Dermis microvascular lymphatic vessel endothelial cell (primary cell): ENCODE results near the gene ARRB1. TPM values are rescaled to one million over a fixed set of nuclear protein-coding genes. Genes with fewer than 3 reads are reported as not detected.
"Not testable (repeated sequence)": the region's sequence is repeated elsewhere in the genome, so short reads cannot be mapped to it uniquely, and the experiment has no call there.

Source experiments
- DNase-seq, 2 donors: peaks; one replicate each; pipeline versions ENCODE4 v3.0.0 to v3.0.0-alpha.2; 2010; ENCODE audit warnings: low read depth in 2 of 2
- total RNA-seq: library from RNA; depleted of rRNA; stranded (reverse); fragments of >200 nt; gene quantifications from 2 replicates; pipeline ENCODE4 v1.2.1, GENCODE V29; 2014

ARRB1 gene
- total RNA-seq, 1 donor from 2014 or later = 167 TPM

DNA sequence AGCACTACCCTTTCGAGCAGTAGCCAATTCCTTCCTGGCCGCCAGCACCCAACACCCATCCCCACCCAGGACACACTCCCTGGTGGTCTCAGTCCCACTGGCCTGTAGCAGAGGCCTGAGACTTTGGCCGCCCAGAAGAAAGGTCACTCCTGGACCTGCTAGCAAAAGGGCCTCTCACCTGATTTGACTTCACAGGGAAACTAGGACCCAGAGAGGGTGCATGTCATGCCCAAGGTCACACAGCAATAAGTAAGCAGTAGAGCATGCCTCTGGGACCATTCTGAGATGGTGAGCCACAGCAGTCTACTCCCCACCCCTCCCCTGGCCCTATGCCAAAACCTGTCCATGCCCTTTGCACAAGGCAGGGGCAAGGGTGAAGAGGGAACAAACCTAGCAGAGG lies 7.3 kb downstream of the ARRB1 start:
- no peak for DNase-seq

DNA sequence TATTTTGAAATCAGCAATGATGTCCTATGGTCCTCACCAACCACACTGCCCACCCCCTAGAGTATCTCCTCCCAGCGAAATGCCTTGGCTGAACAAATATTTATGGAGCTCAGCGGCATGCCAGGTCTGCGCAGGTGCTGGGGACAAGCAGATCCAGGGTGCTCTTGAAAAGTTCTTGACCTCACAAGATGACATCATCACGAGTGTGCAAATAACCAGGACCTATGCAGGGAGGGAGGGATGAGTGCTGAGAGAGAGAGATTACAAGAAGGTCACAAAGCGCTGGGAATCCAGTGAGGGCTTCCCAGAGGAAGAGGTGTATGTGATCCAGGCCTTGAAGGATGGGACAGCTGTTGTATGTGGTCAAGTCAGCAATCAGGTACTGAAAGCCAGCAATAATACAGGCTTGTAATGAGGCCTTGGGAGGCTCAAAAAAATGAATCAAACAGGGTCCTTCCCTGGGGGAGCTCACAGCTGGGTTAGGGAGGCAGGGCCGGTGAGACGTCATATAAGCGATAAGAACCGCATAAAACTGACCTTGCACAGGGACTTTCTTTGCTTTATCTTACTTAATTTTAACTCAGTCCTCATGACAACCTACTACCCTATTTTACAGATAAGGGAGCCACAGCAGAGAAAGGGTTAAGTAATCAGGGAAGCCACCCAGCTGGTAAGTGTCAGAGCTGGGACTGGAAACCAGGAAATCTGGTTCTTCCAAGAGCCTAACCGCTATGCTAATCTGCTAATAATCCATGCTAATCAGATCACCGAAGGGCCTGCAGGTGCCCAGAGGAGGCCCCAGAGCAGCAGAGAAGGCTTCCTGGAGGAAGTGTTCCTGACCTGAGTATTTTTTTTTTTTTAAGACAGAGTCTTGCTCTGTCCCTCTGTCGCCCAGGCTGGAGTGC lies 8.2 kb downstream of the ARRB1 start:
- no peak for DNase-seq

GRCh38 chr11:75342231-75342918 lies 9.1 kb downstream of the ARRB1 start:
- DNase-seq = no peak

- DNase-seq = no peak
Observed at GRCh38 chr11:75341612-75342011, 9.8 kb downstream of the ARRB1 start.

DNA sequence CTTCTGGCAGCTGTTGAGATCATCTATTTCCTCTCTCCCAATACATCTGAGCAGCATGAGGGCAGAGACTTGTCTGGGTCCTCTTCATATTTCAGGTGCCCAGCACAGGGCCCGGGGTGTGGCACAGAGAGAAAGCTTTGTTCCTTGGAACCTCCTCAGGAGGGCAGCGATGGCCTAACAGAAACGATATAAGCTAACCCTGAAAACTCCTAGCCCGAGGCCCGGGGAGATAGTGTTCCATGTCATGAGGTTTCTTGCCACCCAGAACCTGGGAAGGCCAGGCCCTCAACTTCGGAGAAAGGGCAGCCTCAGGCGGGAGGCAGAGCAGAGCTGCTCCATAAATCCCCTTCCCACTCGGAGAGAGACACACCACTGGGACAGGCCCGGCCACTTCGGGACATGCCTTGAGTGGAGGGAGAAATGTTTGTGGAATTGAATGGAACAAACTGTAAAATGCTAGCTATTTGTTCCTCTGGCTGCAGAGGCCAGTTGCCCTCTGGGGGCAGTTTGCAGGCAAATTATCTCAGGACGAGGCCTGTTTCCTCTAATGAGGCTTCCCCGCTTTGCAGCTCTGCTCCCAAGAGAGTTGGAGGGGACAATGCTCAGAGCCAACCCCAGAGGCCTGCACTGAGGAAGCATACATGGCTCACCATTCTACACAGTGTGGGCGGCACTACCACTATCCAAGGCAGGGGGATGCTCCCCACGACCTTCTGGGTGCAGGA lies 11.6 kb downstream of the ARRB1 start:
- peak; percentile 42 to 62 for DNase-seq

DNA sequence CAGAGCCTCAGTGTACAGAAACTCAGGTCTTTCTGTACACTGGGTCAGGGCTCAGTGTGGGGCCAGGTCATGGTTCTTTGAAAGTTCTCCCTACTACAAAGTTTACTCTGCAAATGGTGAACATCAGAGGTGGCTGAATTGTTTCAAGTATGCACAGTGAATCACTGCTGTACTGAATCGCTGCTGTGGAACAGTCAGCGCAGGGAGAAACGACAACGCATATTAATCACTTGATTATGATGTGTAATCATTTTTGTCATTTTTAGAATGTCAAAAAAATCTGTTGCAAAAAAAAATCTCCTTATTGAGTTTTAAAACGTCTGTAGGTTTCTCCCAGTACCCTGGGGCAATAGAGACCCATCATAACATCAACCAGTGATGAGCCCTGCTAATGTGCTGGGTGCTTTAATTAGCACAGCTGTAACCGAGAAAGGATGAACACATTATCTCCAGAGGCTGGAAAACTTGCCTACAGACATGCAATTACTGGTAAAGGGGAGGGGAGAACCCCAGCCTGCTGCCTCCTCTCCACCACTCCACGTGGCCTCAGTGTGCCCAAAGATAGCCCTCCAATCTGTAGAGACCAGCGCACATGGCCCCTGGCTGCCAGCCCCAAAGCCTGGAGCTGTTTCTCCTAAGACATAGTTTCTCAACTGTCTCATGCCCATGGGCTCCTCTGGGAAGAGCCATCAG lies 12.8 kb downstream of the ARRB1 start:
- DNase-seq = peak in 1 of 2 donors; percentile 47

- DNase-seq = peak in 1 of 2 donors; percentile 60
Observed at GRCh38 chr11:75337195-75337654, 14.2 kb downstream of the ARRB1 start.

- no peak for DNase-seq
Observed at GRCh38 chr11:75334976-75335375, 16.5 kb downstream of the ARRB1 start.

DNA sequence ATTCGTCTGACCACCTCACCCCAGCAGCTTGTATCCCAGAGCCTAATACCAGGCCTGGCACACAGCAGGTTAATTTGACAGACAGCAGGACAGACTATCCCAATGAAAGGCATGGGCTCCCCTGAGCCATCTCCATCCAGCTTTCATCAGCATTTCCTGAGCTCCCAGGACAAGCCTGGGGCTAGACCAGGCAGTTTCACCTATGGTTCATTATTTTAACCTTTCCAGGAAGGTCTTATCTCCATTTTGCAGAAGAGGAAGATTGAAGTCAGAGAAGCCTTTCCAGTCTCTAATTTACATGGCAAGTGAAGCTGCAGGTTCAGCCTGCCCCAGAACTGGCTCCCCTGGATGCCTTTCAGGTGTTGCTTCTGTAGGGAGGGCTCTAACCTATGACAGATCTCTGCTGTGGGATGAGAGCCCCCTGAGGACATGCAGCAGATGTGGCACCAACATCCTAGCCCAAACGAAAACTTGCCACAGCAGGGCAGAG lies 17.0 kb downstream of the ARRB1 start:
- DNase-seq = no peak

GRCh38 chr11:75333807-75334140 lies 17.7 kb downstream of the ARRB1 start:
- peak in 1 of 2 donors; percentile 34 for DNase-seq

GRCh38 chr11:75333022-75333806 lies 18.2 kb downstream of the ARRB1 start:
- no peak for DNase-seq

GRCh38 chr11:75331761-75332160 lies 19.7 kb downstream of the ARRB1 start:
- not testable (repeated sequence) for DNase-seq

- DNase-seq = not testable (repeated sequence)
Observed at GRCh38 chr11:75331304-75331703, 20.2 kb downstream of the ARRB1 start.

- DNase-seq = not testable (repeated sequence)
Observed at GRCh38 chr11:75330886-75331285, 20.6 kb downstream of the ARRB1 start.

DNA sequence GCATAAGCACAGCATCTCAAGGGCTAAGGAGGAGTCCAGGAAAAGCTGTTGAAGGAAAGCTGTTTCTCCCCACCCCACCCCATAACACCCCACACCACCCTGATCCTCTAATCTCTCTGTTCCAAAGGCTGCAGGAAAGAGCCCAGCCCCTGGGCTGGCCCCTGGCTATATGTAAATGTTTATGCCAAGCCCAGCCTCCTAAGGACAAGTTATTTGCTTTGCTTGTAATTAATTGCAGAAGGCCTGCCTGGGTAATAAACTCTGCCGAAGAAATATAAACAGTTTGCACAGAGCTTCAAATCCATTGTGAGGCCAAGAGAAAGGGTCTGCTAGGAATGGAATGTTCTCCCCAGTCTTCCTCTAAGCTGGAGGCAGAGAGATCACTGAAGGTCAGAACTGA lies 21.2 kb downstream of the ARRB1 start:
- no peak for DNase-seq

GRCh38 chr11:75328426-75329277 lies 22.8 kb downstream of the ARRB1 start:
- peak; percentile 37 to 85 for DNase-seq

- no peak for DNase-seq
Observed at GRCh38 chr11:75326439-75326810, 25.0 kb downstream of the ARRB1 start.

- DNase-seq = peak in 1 of 2 donors; percentile 96
Observed at GRCh38 chr11:75325713-75326438, 25.6 kb downstream of the ARRB1 start.

- no peak for DNase-seq
Observed at GRCh38 chr11:75324740-75325139, 26.7 kb downstream of the ARRB1 start.
